Upper lobe of right lung (tissue), 1 donor: ENCODE data around the gene CROCC2. TPM values are rescaled to one million over a fixed set of nuclear protein-coding genes. Genes with fewer than 3 reads are reported as not detected.

Experiments used
- ATAC-seq: fragments of 200-7000 bp; cut with Tn5 transposase; one replicate; pipeline ENCODE4 v1.9.1; 2020; ENCODE audit warnings: mild to moderate bottlenecking, moderate library complexity
- DNase-seq: peaks from one replicate; pipeline ENCODE4 v3.0.0-alpha.2; 2020
- H3K27ac ChIP-seq: fragments of 200-600 bp; one replicate; pipeline ENCODE4 v1.8.0; 2022
- H3K27me3 ChIP-seq: fragments of 200-600 bp; one replicate; pipeline ENCODE4 v1.8.0; 2022; ENCODE audit warnings: mild to moderate bottlenecking
- H3K36me3 ChIP-seq: fragments of 200-600 bp; one replicate; pipeline ENCODE4 v1.8.0; 2022
- H3K4me1 ChIP-seq: fragments of 200-600 bp; one replicate; pipeline ENCODE4 v1.8.0; 2022
- H3K4me3 ChIP-seq: fragments of 200-600 bp; one replicate; pipeline ENCODE4 v1.8.0; 2022; ENCODE audit warnings: mild to moderate bottlenecking
- H3K9me3 ChIP-seq: fragments of 200-600 bp; one replicate; pipeline ENCODE4 v1.8.0; 2022
- intact Hi-C: fragments of 100-400 bp; cut with DNase I; formaldehyde crosslinking; loops from one replicate; pipeline ENCODE4 v1.11.0; 2022
- total RNA-seq: library from RNA; stranded (reverse); fragmentation: NEBNext Ultra II Directional; extraction: Animal tissue kit (Norgen Biotek cat#: 25700); gene quantifications from one replicate; pipeline ENCODE4 v1.2.1, GENCODE V29; 2021
- TF ChIP-seq, protein P1 (sequence below): fragments of 200-600 bp; IDR thresholded peaks from one replicate; pipeline ENCODE4 v1.8.0; 2022; ENCODE audit warnings: antibody characterized with exemption
- donor health status: DM: no; HTN: yes; CAD: no; lungs with severe emphysema.

Gene CROCC2
- total RNA-seq, 1 donor from 2014 or later = 0.26 TPM

- TF ChIP-seq, protein P1, sequence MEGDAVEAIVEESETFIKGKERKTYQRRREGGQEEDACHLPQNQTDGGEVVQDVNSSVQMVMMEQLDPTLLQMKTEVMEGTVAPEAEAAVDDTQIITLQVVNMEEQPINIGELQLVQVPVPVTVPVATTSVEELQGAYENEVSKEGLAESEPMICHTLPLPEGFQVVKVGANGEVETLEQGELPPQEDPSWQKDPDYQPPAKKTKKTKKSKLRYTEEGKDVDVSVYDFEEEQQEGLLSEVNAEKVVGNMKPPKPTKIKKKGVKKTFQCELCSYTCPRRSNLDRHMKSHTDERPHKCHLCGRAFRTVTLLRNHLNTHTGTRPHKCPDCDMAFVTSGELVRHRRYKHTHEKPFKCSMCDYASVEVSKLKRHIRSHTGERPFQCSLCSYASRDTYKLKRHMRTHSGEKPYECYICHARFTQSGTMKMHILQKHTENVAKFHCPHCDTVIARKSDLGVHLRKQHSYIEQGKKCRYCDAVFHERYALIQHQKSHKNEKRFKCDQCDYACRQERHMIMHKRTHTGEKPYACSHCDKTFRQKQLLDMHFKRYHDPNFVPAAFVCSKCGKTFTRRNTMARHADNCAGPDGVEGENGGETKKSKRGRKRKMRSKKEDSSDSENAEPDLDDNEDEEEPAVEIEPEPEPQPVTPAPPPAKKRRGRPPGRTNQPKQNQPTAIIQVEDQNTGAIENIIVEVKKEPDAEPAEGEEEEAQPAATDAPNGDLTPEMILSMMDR = no peak
- intact Hi-C loops = no loop called here
- peak; percentile 53 for DNase-seq
- no peaks in the 10 kb centered on the region for H3K27me3 ChIP-seq
- no peak overlapping the region for H3K27ac ChIP-seq
- peaks cover 5% of the 10 kb centered on the region for H3K4me1 ChIP-seq
- ATAC-seq = no peak
- H3K4me3 ChIP-seq = no peak overlapping the region
- H3K36me3 ChIP-seq = no peaks in the 10 kb centered on the region
- H3K9me3 ChIP-seq = no peaks in the 10 kb centered on the region
Observed at GRCh38 chr2:240921995-240922244, 15.8 kb downstream of the CROCC2 start.

GRCh38 chr2:240922245-240922981 is 16.3 kb downstream of the CROCC2 start:
- no peaks in the 10 kb centered on the region for H3K9me3 ChIP-seq
- DNase-seq = no peak
- H3K27ac ChIP-seq = no peak overlapping the region
- H3K4me3 ChIP-seq = no peak overlapping the region
- no peaks in the 10 kb centered on the region for H3K4me1 ChIP-seq
- ATAC-seq = no peak
- TF ChIP-seq, protein P1 = no peak
- intact Hi-C loops = no loop called here
- H3K36me3 ChIP-seq = no peaks in the 10 kb centered on the region
- no peaks in the 10 kb centered on the region for H3K27me3 ChIP-seq

DNA sequence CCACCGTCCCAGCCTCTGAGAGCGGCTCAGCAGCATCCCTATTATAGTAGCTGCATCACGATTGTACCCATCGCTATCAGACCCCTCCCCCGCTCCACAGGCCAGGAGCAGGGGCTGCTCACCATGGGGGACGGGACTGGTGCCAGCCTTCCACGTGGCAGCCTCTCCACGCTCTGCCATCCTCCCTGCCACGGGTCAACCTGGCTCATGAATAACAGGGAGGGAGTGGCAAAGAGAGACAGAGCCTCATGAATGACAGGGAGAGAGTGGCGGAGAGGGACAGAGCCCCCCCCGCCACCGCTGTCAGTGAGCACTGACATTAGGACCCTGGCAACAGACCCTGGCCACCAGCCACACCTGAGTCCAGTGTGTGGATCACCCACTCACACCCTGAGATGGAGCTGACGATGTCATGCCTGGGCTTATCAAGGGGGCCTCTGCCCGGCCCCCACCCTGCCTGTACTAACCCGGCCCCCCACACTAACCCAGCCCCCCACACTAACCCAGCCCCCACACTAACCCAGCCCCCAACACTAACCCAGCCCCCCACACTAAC is 16.9 kb downstream of the CROCC2 start:
- DNase-seq (peak; percentile 43), ATAC-seq (no peak)
- intact Hi-C loops = no loop called here
- no peaks in the 10 kb centered on the region for H3K4me1 ChIP-seq
- H3K4me3 ChIP-seq = no peak overlapping the region
- no peaks in the 10 kb centered on the region for H3K9me3 ChIP-seq
- TF ChIP-seq, protein P1 = no peak
- H3K36me3 ChIP-seq = no peaks in the 10 kb centered on the region
- H3K27ac ChIP-seq = no peak overlapping the region
- no peaks in the 10 kb centered on the region for H3K27me3 ChIP-seq

- ATAC-seq (no peak), DNase-seq (peak; percentile 58)
- intact Hi-C loops = no loop called here
- Histone ChIP-seq H3K9me3 (no peaks in the 10 kb centered on the region), H3K36me3 (no peaks in the 10 kb centered on the region), H3K27me3 (no peaks in the 10 kb centered on the region), H3K4me1 (no peaks in the 10 kb centered on the region), H3K27ac (no peak overlapping the region), H3K4me3 (no peak overlapping the region)
- TF ChIP-seq, protein P1 = no peak
Observed at GRCh38 chr2:240925191-240925567, 19.0 kb downstream of the CROCC2 start.

- no peak for ATAC-seq
- peak; percentile 63 for DNase-seq
- TF ChIP-seq, protein P1 = no peak
- intact Hi-C loops = no loop called here
- Histone ChIP-seq H3K27ac (no peak overlapping the region), H3K36me3 (no peaks in the 10 kb centered on the region), H3K4me1 (no peaks in the 10 kb centered on the region), H3K27me3 (no peaks in the 10 kb centered on the region), H3K4me3 (no peak overlapping the region), H3K9me3 (no peaks in the 10 kb centered on the region)
Observed at GRCh38 chr2:240925568-240926515, 19.7 kb downstream of the CROCC2 start.
